IPS-NIHi11 (cell line): ENCODE results near the gene TMEM267.
"Not testable (repeated sequence)": the region's sequence is repeated elsewhere in the genome, so short reads cannot be mapped to it uniquely, and the experiment has no call there.

ENCODE experiments used
- DNase-seq: peaks from one replicate; pipeline ENCODE4 v3.0.0; 2012; ENCODE audit warnings: mixed read lengths, low spot score

TMEM267 gene

GRCh38 chr5:43483298-43484105, at the start of gene TMEM267:
TSS of gene TMEM267 (minus strand) at chr5:43483865. CDS start at chr5:43453969, 29,896 bp downstream.
- DNase-seq = peak; percentile 91

GRCh38 chr5:43530648-43531047, 47.0 kb upstream of the TMEM267 start:
- no peak for DNase-seq

- DNase-seq = no peak
Observed at GRCh38 chr5:43523662-43524072, 40.0 kb upstream of the TMEM267 start.

GRCh38 chr5:43520615-43521014, 37.0 kb upstream of the TMEM267 start:
- no peak for DNase-seq

- no peak for DNase-seq
Observed at GRCh38 chr5:43515678-43516048, 32.0 kb upstream of the TMEM267 start.

GRCh38 chr5:43514816-43515677, 31.4 kb upstream of the TMEM267 start, which contains the start of gene C5orf34:
TSS of gene C5orf34 (minus strand) at chr5:43515148. CDS start at chr5:43509339, 5,809 bp downstream.
- DNase-seq = peak; percentile 99

GRCh38 chr5:43514471-43514815, 30.8 kb upstream of the TMEM267 start:
- DNase-seq = peak; percentile 33

GRCh38 chr5:43514025-43514424, 30.4 kb upstream of the TMEM267 start:
- no peak for DNase-seq

GRCh38 chr5:43511062-43511461, 27.4 kb upstream of the TMEM267 start:
- DNase-seq = not testable (repeated sequence)

GRCh38 chr5:43498581-43498980, 14.9 kb upstream of the TMEM267 start:
- no peak for DNase-seq

- no peak for DNase-seq
Observed at GRCh38 chr5:43497311-43498104, 13.8 kb upstream of the TMEM267 start.

GRCh38 chr5:43491326-43491725, 7.7 kb upstream of the TMEM267 start:
- DNase-seq = no peak

GRCh38 chr5:43486353-43486752, 2.7 kb upstream of the TMEM267 start:
- no peak for DNase-seq

GRCh38 chr5:43485406-43485805, 1.7 kb upstream of the TMEM267 start:
- DNase-seq = no peak

GRCh38 chr5:43484106-43484849, 613 bp upstream of the TMEM267 start:
- DNase-seq = peak; percentile 82

GRCh38 chr5:43482490-43483297, 971 bp downstream of the TMEM267 start:
- DNase-seq = no peak

- DNase-seq = no peak
Observed at GRCh38 chr5:43469671-43470391, 13.8 kb downstream of the TMEM267 start.

GRCh38 chr5:43467100-43467499, 16.6 kb downstream of the TMEM267 start:
- DNase-seq = no peak

GRCh38 chr5:43465455-43465854, 18.2 kb downstream of the TMEM267 start:
- DNase-seq = not testable (repeated sequence)

- DNase-seq = no peak
Observed at GRCh38 chr5:43461066-43461465, 22.6 kb downstream of the TMEM267 start.
